ENCODE measurements around the gene CHFR.
"Not testable (repeated sequence)": the region's sequence is repeated elsewhere in the genome, so short reads cannot be mapped to it uniquely, and the experiment has no call there.

Gene CHFR

DNA sequence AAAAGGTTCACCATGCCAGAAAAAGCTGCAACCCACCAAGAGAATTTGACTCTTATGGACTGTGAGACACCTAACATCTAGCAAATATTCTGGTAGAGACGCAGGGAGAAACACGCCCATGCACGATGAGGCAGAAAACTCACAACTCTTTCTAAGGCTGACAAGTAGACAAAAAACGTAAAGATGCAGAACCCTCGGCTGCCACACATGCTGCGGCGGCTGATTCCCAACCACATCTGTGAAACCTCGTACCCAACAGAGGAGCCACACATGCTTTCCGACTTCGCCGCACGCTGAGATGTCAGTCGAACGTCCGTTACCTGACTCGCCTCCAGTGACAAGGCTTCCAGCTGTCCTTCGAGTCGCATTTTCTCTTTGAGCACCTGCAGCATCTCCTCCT, 80.5 kb downstream of the CHFR start:
- DNase-seq, result no peak

DNA sequence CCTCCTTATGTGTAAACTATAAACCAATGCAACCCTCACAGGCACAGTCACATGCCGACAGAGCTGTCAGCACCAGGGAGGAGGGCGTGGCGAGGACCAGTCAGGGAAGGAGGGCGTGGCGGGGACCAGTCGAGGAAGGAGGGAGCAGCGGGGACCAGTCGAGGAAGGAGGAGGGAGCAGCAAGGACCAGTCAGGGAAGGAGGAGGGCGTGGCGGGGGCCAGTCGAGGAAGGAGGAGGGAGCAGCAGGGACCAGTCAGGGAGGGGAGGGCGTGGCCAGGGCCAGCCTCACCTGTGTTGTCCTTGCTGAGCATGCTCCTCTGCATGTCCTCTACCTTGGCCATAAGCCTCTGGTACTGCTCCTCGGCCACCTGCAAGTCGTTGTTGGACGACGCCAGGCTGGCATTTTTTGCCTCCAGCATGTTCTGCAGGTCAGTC, 83.0 kb downstream of the CHFR start:
- no peak for DNase-seq

DNA sequence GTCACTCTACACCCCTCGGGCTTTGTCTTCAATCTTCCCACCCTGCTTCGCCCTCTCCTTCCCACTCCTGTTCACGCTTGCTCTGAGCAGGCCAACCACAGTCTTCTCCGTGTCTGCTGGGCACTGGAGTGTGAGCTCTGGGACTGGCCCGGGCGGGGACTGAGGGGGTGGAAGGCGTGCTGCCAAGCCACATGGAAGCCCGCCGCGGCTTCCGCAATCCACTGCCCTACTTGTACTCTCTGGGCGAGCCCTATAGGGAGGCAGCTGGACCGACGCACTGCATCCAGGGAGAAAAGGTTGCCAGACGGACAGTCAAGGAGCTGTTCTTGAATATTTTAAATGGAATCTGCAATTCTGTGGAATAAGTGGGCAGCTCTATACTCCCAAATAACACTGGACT, 83.5 kb downstream of the CHFR start:
- DNase-seq, result no peak

DNA sequence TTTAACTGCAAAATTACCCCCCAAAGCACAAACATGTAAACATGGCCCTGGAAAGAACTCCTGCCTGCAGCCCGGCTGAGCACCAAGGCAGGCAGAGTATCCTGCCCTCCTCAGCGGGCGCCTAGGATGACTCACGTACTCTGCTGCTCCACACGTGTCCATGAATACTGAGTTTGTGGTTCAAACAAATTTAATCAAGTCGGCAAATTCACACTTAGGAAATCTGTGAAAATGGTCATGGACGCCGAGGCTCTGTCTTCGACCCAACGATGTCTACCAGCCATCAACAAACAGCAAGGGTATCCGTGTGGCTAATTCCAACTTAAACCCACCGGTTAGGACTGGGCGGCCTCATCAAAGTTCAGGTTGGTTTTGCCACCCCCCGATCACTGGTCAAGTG, 84.3 kb downstream of the CHFR start:
- no peak for DNase-seq

DNA sequence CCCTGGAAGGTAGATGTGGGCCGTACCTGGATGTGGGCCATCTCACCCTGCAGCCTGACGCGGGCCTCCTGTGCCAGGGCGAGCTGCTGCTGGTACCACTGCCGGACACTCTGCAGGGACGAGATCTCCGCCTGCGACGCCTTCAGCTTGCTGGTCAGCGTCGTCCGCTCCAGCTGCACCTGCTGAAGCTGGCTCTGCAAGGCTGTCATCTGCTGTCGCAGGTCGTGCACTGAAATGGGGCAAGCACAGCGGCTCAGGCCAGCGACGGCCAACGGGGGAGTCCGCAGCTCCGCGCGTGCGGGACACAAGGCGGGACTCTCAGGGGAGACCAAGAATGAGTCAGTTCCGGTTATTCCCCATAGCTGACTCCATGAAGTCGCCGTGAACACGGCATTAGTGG, 85.7 kb downstream of the CHFR start:
- DNase-seq, result no peak

DNA sequence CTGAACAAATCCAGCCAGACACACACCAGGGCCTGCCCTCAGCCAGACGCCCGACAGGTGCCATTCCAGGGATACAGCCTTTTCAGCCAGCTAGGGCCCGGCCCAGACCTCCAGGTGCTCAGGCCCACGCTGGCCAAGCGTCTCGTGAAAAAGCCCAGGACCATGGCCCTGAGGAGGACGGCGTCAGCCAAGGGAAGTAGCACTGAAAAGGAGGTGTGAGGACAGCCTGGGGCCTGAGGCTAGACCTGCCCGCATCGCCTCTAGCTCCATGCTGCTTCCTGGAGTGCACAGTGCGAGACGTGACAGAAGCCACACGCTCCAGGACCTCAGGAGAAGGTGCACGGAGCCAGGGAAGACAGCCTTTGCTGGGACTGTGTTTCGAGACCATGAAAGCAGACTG, 88.6 kb downstream of the CHFR start:
- DNase-seq, result no peak

DNA sequence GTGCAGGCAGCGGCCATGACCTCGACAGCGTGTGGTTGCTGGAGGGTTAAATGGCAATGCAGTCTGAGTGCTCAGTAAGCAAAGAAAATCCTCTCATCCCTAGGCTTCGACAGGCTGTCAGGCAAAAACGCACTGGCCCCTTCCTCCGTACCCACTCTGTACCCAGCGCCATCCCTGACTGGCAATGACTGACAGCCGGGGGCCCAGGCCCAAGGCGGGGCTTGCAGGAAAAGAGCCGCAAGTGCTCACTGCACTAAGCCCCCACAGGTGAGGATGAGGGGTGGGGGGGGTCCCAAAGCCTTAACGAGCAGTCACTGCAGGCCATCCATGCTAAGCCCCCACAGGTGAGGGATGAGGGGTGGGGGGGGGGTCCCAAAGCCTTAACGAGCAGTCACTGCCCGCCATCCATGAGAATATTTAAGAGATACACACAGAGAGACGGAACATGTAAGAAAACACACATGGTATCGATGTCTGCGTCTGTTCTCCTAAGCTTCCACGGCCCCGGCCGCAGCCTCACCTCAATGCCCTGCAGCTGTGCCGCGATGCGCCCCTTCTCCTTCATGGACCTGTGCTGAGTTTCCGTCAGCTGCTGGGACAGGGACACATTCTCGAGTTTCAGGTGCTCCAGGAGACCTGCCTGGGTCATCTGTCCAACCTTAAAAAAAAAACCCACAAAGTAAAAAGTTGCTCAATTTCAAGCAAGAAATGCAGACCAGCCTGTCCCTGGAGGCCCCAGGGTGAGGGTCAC, 89.4 kb downstream of the CHFR start:
- DNase-seq, result no peak

DNA sequence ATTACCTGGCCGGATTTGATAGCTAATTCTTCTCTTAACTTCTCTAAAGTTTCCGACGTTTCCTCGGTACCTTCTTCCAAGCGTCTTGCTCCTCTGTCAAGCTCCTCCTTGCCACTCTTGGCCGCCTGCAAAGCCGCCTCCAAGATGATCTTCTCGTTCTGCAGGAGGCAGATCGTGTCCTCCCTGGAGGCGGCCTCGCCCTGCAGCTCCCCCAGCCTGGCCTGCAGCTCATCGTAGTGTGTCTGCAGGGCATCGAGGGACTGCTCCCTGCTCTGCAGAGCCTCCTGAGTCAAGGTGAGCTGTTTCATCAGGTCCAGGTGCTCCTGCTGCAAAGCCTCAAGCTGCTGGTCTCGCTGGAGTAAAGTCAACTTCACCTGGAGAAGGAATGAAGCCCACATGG, 91.6 kb downstream of the CHFR start:
- no peak for DNase-seq

DNA sequence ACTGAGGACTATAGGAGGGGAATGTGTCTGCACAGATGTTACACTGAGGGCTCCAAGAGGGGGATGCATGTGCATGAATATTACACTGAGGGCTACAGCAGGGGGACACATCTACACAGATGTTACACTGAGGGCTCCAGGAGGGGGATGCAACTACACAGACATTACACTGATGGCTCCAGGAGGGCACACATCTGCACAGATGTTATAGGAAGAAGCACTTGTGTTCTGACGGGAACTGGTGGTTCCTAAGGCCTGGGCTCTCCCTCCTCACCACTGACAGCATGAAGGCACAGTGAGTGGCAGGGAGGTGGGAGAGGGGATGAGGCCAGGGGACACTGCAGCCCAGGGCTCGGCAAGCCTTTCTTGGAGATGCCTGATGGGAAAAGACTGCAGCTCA, 95.5 kb downstream of the CHFR start:
- DNase-seq, result not testable (repeated sequence)

DNA sequence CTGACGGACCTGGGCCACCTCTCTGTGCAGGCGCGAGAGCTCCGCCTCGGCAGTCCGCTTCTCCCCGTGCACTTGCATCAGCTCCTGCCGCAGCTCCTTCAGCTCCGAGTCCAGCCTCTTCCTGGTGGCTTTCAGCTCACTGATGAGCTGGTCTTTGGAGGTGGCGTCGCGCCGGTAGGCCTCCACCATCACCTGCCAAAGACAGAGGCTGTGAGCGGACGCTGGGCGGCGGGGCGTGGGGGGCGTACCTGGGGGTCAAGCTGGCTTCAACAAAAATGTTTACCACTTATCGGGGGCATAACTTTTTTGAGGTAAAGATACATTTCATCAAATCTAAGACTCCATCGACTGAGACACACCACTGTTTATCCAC, 98.3 kb downstream of the CHFR start:
- no peak for DNase-seq

DNA sequence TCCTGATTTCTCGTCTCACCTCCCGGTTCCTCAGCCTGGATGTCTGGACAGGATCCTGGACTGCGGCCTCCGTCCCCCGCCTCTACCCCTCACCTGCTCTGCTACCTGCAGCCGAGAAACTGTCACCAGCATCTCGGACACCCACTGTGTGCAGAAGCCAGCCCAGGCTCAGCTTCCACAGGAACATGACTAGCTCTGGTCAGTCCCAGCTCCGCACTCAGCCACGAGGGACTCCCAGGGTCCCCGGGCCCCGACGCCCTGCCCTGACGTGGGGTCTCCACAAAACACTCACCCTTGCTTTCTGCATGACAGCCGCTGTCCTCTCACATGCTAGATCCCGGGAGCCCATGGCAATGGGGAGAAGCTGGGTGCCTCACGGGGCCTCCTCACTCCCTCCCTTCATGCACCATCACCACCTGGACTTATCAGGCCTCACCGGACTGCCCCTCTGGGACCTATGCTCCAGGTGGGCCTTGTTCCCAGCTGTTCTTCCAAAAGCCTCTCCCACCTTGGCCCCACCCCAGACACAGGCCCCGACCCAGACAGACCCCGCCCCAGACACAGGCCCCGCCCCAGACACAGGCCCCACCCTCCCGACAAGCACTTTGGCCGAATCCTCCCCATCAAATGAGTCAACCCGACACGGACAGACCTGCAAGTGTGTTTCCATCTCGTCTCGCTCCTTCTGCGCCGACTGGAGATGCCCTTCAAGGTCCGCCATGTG, 98.9 kb downstream of the CHFR start:
- DNase-seq, result no peak

DNA sequence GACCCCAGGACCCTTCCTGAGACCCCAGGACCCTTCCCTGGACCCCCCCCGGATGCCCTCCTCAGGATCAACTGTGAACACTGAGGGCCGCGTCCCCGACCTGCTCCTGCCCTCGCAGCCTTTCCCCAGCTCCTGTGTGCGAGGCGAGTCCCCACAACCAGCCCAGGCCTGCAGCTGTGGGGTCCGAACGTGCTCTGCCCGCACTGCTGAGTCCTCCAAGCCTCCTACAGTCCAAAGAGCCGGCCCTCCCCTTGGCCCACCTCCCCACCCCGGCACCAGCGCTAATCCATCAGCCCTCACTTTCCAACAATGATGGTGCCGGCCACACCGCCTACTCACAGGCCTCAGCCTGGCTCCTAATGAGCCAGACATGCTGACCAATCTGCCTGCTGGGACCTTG, 99.5 kb downstream of the CHFR start:
- DNase-seq, result no peak

DNA sequence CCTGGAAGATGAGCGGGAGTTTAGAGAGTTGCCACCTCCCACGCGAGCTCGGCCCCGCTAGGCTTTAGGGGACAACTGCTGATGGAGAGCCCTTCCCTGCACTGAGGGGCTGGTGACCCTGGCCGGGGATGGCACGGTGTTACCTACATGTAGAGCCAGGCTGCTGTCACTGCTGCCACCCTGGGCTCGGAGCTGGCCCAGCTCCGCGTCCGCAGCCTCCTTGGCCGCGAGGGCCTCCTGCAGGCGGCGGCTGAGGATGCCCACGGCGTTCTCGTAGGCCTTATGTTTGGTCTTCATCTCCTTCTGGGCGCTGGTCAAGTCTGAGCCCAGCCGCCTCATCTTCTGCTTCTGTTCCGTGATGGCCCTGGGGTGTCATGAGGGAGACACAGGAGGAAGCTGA, 101.2 kb downstream of the CHFR start:
- no peak for DNase-seq

DNA sequence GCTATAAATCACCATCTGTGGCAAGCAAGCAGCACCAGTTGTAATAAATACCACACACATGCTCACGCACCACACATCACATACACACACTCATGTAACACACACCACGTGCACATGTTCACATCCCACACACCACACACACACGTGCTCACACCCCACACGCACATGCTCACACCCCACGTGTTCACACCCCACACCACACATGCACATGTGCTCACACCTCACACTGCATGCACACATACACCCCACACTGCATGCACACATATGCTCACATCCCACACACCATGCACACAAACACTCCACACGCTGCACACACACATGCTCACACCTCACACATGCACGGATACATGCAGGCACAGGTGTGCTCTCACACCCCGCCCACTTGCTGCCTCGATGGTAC, 102.8 kb downstream of the CHFR start:
- no peak for DNase-seq

DNA sequence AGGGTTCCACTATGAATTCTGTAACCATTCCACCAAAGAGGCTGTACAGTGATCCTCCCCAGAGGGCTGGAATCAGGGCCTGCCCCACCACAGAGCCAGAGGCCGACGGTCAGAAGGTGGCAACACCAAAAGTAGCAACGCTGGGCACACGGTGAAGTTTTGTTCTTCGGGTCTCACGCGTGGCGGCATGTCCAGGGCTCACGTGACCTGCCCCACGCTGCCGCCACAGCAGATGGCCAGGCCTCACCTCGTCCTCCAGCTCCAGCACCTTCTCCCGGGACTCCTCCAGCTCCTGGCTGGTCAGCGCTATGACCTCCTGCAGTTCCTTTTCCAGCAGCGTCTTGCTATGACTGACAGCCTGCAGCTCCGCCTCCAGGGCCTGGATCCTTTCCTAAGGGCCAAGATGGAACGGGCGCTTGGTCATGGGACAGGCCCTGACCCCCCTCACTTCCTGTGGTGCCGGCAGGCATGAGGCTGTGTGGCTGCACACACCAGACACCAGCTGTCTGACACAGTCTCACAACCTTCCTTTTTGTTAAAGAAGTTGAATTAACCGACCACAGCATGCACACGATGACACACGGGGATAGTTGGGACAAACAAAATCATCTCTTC, 103.4 kb downstream of the CHFR start:
- DNase-seq, result no peak

Measured in DMS153 (cell line).